MCF 10A (cell line): ENCODE data around the gene CPNE9. TPM values are rescaled to one million over a fixed set of nuclear protein-coding genes. Genes with fewer than 3 reads are reported as not detected.

ENCODE experiments used
- Bru-seq: library from RNA; stranded (reverse); fragments of 400-500 nt; gene quantifications from one replicate; lab custom pipeline; 2021; lab: Mats Ljungman, UMichigan
- BruChase-seq, 2 experiments: library from RNA; stranded (reverse); fragments of 400-500 nt; gene quantifications; one replicate each; lab custom pipeline; 2021; lab: Mats Ljungman, UMichigan
- BruUV-seq: library from RNA; stranded (reverse); fragments of 400-500 nt; replicated peaks from 2 replicates; lab custom pipeline; 2021; lab: Mats Ljungman, UMichigan
- CTCF ChIA-PET: fragments of 300-600 bp; sonication (Branson Sonifier 250); formaldehyde crosslinking; extraction: SDS; loops from one replicate; lab custom pipeline; 2021; ENCODE audit warnings: antibody characterized with exemption, inconsistent platforms; lab: Yijun Ruan, JAX
- POLR2A ChIA-PET: fragments of 300-600, 350-650 bp; sonication (Branson Sonifier 250); formaldehyde crosslinking; extraction: SDS; loops from one replicate; lab custom pipeline; 2020; ENCODE audit warnings: antibody characterized with exemption, inconsistent platforms; lab: Yijun Ruan, JAX
- DNase-seq: peaks from one replicate; pipeline ENCODE4 v3.0.0-alpha.2; 2018; ENCODE audit not compliant: unreplicated experiment
- H3K27ac Mint-ChIP-seq: one replicate; pipeline ENCODE4 v1.8.0; 2022; ENCODE audit warnings: mild to moderate bottlenecking, low read depth, mixed read lengths; ENCODE audit not compliant: unreplicated experiment
- H3K27me3 Mint-ChIP-seq: one replicate; pipeline ENCODE4 v1.8.0; 2022; ENCODE audit warnings: mixed read lengths; ENCODE audit not compliant: insufficient read depth, unreplicated experiment
- H3K36me3 Mint-ChIP-seq: one replicate; pipeline ENCODE4 v1.8.0; 2022; ENCODE audit warnings: mild to moderate bottlenecking, moderate library complexity, mixed read lengths; ENCODE audit not compliant: insufficient read depth, unreplicated experiment
- H3K4me1 Mint-ChIP-seq: one replicate; pipeline ENCODE4 v1.8.0; 2022; ENCODE audit warnings: mixed read lengths; ENCODE audit not compliant: insufficient read depth, unreplicated experiment
- H3K4me3 Mint-ChIP-seq: one replicate; pipeline ENCODE4 v1.8.0; 2022; ENCODE audit warnings: mild to moderate bottlenecking, moderate library complexity, mixed read lengths; ENCODE audit not compliant: unreplicated experiment
- H3K9me3 Mint-ChIP-seq: one replicate; pipeline ENCODE4 v1.8.0; 2022; ENCODE audit warnings: mixed read lengths; ENCODE audit not compliant: unreplicated experiment
- intact Hi-C: fragments of 100-400 bp; cut with micrococcal nuclease; formaldehyde crosslinking; loops from 2 replicates; pipeline ENCODE4 v1.14.1; 2022
- long read RNA-seq: library from polyadenylated mRNA; stranded (forward); transcript quantifications from one replicate; pipeline ENCODE4 v2.0.0, GENCODE V29; 2022
- total RNA-seq: library from RNA; stranded (reverse); gene quantifications from 2 replicates; pipeline ENCODE4 v1.2.3, GENCODE V29; 2022
- TF ChIP-seq, protein P1 (sequence below): fragments of 200-600 bp; IDR thresholded peaks from one replicate; pipeline ENCODE4 v1.8.0; 2022; ENCODE audit warnings: antibody characterized with exemption, mild to moderate bottlenecking; ENCODE audit not compliant: unreplicated experiment

Gene CPNE9, protein sequence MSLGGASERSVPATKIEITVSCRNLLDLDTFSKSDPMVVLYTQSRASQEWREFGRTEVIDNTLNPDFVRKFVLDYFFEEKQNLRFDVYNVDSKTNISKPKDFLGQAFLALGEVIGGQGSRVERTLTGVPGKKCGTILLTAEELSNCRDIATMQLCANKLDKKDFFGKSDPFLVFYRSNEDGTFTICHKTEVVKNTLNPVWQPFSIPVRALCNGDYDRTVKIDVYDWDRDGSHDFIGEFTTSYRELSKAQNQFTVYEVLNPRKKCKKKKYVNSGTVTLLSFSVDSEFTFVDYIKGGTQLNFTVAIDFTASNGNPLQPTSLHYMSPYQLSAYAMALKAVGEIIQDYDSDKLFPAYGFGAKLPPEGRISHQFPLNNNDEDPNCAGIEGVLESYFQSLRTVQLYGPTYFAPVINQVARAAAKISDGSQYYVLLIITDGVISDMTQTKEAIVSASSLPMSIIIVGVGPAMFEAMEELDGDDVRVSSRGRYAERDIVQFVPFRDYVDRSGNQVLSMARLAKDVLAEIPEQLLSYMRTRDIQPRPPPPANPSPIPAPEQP
- not detected in 2 replicates for total RNA-seq
- Bru-seq, nascent RNA = percentile 9 among the genes with signal in this experiment
- BruChase-seq, experiment 1, labeled RNA remaining after a 6-hour chase = percentile 12 among the genes with signal in this experiment
- BruChase-seq, experiment 2, labeled RNA remaining after a 2-hour chase = percentile 11 among the genes with signal in this experiment
- long read RNA-seq = 0 reads

DNA sequence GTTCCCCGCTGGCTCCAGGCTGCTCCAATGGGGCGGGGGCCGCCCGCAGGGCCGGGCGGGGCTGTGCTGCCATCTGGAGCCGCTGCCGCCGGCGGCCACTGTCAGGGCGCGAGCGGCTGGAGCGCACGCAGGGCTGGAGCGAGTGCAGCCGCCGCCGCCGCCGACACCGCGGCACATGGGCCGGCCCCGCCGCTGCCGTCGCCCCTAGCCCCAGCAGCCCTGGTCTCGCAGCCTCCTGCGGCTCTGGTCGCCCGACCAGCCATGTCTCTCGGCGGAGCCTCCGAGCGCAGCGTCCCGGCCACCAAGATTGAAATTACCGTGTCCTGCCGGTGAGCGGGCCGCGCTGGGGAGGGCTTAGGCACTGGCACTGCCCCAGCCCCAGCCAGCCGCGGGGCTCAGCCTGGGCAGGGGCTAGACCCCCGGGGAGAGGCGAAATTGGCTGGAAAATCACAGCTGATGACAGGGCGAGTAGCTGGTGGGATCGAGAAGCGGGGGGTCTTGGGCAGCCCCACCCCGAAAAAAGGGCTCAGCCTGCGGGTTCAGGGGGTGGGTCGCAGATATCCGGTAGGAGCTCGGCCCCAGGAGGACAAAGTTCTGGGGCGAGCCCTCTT lies at the start of gene CPNE9:
TSS of gene CPNE9 (plus strand) at position 98 of the 611 bp plus-strand sequence. CDS start at position 262, 164 bp downstream.
- DNase-seq = no peak
- ChIA-PET CTCF (interaction anchor here (1.2 to 2.9 kb wide), 2 partner anchors 11 to 12 kb away, joined by 4 to 13 read pairs; no protein-coding TSS in a partner anchor), POLR2A (no interaction called here)
- Mint-ChIP-seq H3K4me3 (peak within 1 kb of the TSS; percentile 61), H3K9me3 (no peaks in the 10 kb centered on the region), H3K27ac (no peak within 1 kb of the TSS), H3K4me1 (no peaks in the 10 kb centered on the region), H3K27me3 (peaks cover 23% of the 10 kb centered on the region), H3K36me3 (no peaks in the 10 kb centered on the region)
- BruUV-seq = no TSS peak
- TF ChIP-seq, protein P1, sequence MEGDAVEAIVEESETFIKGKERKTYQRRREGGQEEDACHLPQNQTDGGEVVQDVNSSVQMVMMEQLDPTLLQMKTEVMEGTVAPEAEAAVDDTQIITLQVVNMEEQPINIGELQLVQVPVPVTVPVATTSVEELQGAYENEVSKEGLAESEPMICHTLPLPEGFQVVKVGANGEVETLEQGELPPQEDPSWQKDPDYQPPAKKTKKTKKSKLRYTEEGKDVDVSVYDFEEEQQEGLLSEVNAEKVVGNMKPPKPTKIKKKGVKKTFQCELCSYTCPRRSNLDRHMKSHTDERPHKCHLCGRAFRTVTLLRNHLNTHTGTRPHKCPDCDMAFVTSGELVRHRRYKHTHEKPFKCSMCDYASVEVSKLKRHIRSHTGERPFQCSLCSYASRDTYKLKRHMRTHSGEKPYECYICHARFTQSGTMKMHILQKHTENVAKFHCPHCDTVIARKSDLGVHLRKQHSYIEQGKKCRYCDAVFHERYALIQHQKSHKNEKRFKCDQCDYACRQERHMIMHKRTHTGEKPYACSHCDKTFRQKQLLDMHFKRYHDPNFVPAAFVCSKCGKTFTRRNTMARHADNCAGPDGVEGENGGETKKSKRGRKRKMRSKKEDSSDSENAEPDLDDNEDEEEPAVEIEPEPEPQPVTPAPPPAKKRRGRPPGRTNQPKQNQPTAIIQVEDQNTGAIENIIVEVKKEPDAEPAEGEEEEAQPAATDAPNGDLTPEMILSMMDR = no peak
- intact Hi-C loops = no loop called here

GRCh38 chr3:9659849-9660248 lies 43.8 kb upstream of the CPNE9 start:
- TF ChIP-seq, protein P1 = no peak
- intact Hi-C loops = no loop called here
- CTCF ChIA-PET = interaction anchor here (1.2 kb wide), 1 partner anchor 10 kb away, joined by 4 read pairs; no protein-coding TSS in a partner anchor
- H3K9me3 Mint-ChIP-seq = no peaks in the 10 kb centered on the region
- BruUV-seq = no TSS peak
- H3K27me3 Mint-ChIP-seq = no peaks in the 10 kb centered on the region
- H3K27ac Mint-ChIP-seq = no peak overlapping the region
- POLR2A ChIA-PET = no interaction called here
- no peaks in the 10 kb centered on the region for H3K4me1 Mint-ChIP-seq
- H3K4me3 Mint-ChIP-seq = no peak overlapping the region
- no peak for DNase-seq
- peaks cover 58% of the 10 kb centered on the region for H3K36me3 Mint-ChIP-seq

DNA sequence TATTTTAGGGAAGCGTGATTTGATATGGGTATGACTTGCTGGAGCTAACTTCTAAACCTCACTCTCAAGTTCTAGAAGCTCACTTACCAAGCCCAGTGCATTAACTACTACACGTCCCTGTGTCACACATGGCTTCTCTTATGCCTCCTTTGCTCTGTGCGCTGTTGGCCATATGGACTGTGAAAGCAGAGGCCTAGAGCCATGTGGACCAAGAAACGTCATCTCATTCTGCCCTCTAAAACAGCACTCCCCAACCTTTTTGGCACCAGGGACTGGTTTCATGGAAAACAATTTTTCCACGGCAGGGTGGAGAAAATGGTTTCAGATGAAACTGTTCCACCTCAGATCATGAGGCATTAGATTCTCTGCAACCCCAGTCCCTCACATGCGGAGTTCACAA lies 42.7 kb upstream of the CPNE9 start:
- no peaks in the 10 kb centered on the region for H3K9me3 Mint-ChIP-seq
- BruUV-seq = no TSS peak
- intact Hi-C loops = no loop called here
- CTCF ChIA-PET = interaction anchor here (0.7 kb wide), 1 partner anchor 157 kb away, joined by 6 read pairs; no protein-coding TSS in a partner anchor
- H3K4me3 Mint-ChIP-seq = no peak overlapping the region
- no peak for DNase-seq
- H3K27ac Mint-ChIP-seq = no peak overlapping the region
- peaks cover 59% of the 10 kb centered on the region for H3K36me3 Mint-ChIP-seq
- no peaks in the 10 kb centered on the region for H3K27me3 Mint-ChIP-seq
- H3K4me1 Mint-ChIP-seq = no peaks in the 10 kb centered on the region
- TF ChIP-seq, protein P1 = no peak
- POLR2A ChIA-PET = no interaction called here
